ENCODE results near the gene EFNB1. TPM values are rescaled to one million over a fixed set of nuclear protein-coding genes. Genes with fewer than 3 reads are reported as not detected.
"Not testable (repeated sequence)": the region's sequence is repeated elsewhere in the genome, so short reads cannot be mapped to it uniquely, and the experiment has no call there.

Gene EFNB1
- total RNA-seq (2014; rRNA removed; shearing (Covaris generic)) (2.7 and 5.7 TPM in 2 replicates), polyA plus RNA-seq (2016; fragmentation: Nextera tagmentation; extraction: Ambion mirVana) (1.3 TPM in 2 replicates)
- long read RNA-seq, result 0 reads

- Mint-ChIP-seq H3K4me1 (peaks cover 18% of the 10 kb centered on the region; the same call in 2 of the 3 replicates), H3K9me3 (no peaks in the 10 kb centered on the region), H3K27me3 (ENCODE audit: insufficient read depth, low read depth, poor library complexity) (peaks cover 66% of the 10 kb centered on the region), H3K4me3 (peak within 1 kb of the TSS; percentile 71), H3K36me3 (ENCODE audit: low read depth) (no peaks in the 10 kb centered on the region), H3K27ac (no peak within 1 kb of the TSS)
- Histone ChIP-seq H3K27me3 (ENCODE audit: insufficient read depth) (peaks cover 92% of the 10 kb centered on the region), H3K4me3 (peak within 1 kb of the TSS; percentile 60), H3K9me2 (ENCODE audit: insufficient read depth) (no peaks in the 10 kb centered on the region), H4K20me1 (replicated peaks; ENCODE audit: insufficient read depth) (no peaks in the 10 kb centered on the region; the same call in 1 of the 2 replicates), H3F3A (replicated peaks; ENCODE audit: low read depth) (no peaks in the 10 kb centered on the region), H3K27ac (ENCODE audit: low read depth) (no peak within 1 kb of the TSS), H3K79me2 (replicated peaks; ENCODE audit: insufficient read depth) (no peaks in the 10 kb centered on the region), H3K4me2 (peak within 1 kb of the TSS; percentile 86), H2AFZ (no peak within 1 kb of the TSS; the same call in 1 of the 2 replicates), H3K4me1 (ENCODE audit: insufficient read depth) (peaks cover 16% of the 10 kb centered on the region; the same call in 1 of the 2 replicates), H3K36me3 (ENCODE audit: insufficient read depth) (no peaks in the 10 kb centered on the region)
- TF ChIP-seq EZH2 (IDR thresholded peaks at IDR 0.05; ENCODE audit: low read depth, unreplicated experiment) (peak; percentile 63), ZNF114 (CRISPR knock-in tag; IDR thresholded peaks at IDR 0.05) (no peak)
- ATAC-seq, result peak; percentile 73
- peak; percentile 92 for DNase-seq (ENCODE audit: low spot score)
Observed at GRCh38 chrX:68828740-68829581, at the start of gene EFNB1. EFNB1 (plus strand) TSS chrX:68829021; CDS start chrX:68829777, 756 bp downstream.

GRCh38 chrX:68781295-68781694 is 47.5 kb upstream of the EFNB1 start:
- ATAC-seq, result not testable (repeated sequence)

GRCh38 chrX:68784816-68785215 is 44.0 kb upstream of the EFNB1 start:
- H4K20me1 ChIP-seq (replicated peaks; ENCODE audit: insufficient read depth), result no peaks in the 10 kb centered on the region
- no peak overlapping the region for H2AFZ ChIP-seq
- H3K4me3 Mint-ChIP-seq, result no peak overlapping the region
- H3K4me1 Mint-ChIP-seq, result no peaks in the 10 kb centered on the region
- H3K4me1 ChIP-seq (ENCODE audit: insufficient read depth), result no peaks in the 10 kb centered on the region
- no peaks in the 10 kb centered on the region for H3K79me2 ChIP-seq (replicated peaks; ENCODE audit: insufficient read depth)
- H3K36me3 Mint-ChIP-seq (ENCODE audit: low read depth), result no peaks in the 10 kb centered on the region
- ATAC-seq (no peak), DNase-seq (ENCODE audit: low spot score) (no peak)
- H3K9me2 ChIP-seq (ENCODE audit: insufficient read depth), result no peaks in the 10 kb centered on the region
- H3K4me3 ChIP-seq, result no peak overlapping the region
- H3K27ac ChIP-seq (ENCODE audit: low read depth), result no peak overlapping the region
- H3K4me2 ChIP-seq, result no peak overlapping the region
- no peaks in the 10 kb centered on the region for H3K27me3 Mint-ChIP-seq (ENCODE audit: insufficient read depth, low read depth, poor library complexity)
- H3K27me3 ChIP-seq (ENCODE audit: insufficient read depth), result no peaks in the 10 kb centered on the region
- TF ChIP-seq ZNF114 (CRISPR knock-in tag; IDR thresholded peaks at IDR 0.05), result no peak
- TF ChIP-seq REST (IDR thresholded peaks at IDR 0.05; ENCODE audit: unreplicated experiment), result no peak
- H3F3A ChIP-seq (replicated peaks; ENCODE audit: low read depth), result no peaks in the 10 kb centered on the region
- H3K9me3 Mint-ChIP-seq, result no peaks in the 10 kb centered on the region
- H3K27ac Mint-ChIP-seq, result no peak overlapping the region
- H3K36me3 ChIP-seq (ENCODE audit: insufficient read depth), result no peaks in the 10 kb centered on the region

More at GRCh38 chrX:68781295-68781694, 47.5 kb upstream of the EFNB1 start:
- not testable (repeated sequence) for H3F3A ChIP-seq (replicated peaks; ENCODE audit: low read depth); H3K27me3 ChIP-seq (ENCODE audit: insufficient read depth); H3K79me2 ChIP-seq (replicated peaks; ENCODE audit: insufficient read depth); H3K27me3 Mint-ChIP-seq (ENCODE audit: insufficient read depth, low read depth, poor library complexity); H3K36me3 Mint-ChIP-seq (ENCODE audit: low read depth); H3K36me3 ChIP-seq (ENCODE audit: insufficient read depth); H3K4me2 ChIP-seq; H3K27ac ChIP-seq (ENCODE audit: low read depth); H3K4me3 Mint-ChIP-seq; H3K27ac Mint-ChIP-seq; DNase-seq (ENCODE audit: low spot score); H3K4me1 Mint-ChIP-seq; H3K9me3 Mint-ChIP-seq; H3K4me3 ChIP-seq; H2AFZ ChIP-seq; H3K4me1 ChIP-seq (ENCODE audit: insufficient read depth); H4K20me1 ChIP-seq (replicated peaks; ENCODE audit: insufficient read depth); H3K9me2 ChIP-seq (ENCODE audit: insufficient read depth)

GRCh38 chrX:68786581-68786980 is 42.2 kb upstream of the EFNB1 start:
- H3K9me3 Mint-ChIP-seq, ATAC-seq: not testable (repeated sequence)

More at GRCh38 chrX:68786581-68786980, 42.2 kb upstream of the EFNB1 start:
- not testable (repeated sequence) for H3K4me1 Mint-ChIP-seq; H3K27ac ChIP-seq (ENCODE audit: low read depth); H3K4me1 ChIP-seq (ENCODE audit: insufficient read depth); H3K4me3 Mint-ChIP-seq; H2AFZ ChIP-seq; H3K27me3 ChIP-seq (ENCODE audit: insufficient read depth); H3K27ac Mint-ChIP-seq; H4K20me1 ChIP-seq (replicated peaks; ENCODE audit: insufficient read depth); H3K79me2 ChIP-seq (replicated peaks; ENCODE audit: insufficient read depth); H3K27me3 Mint-ChIP-seq (ENCODE audit: insufficient read depth, low read depth, poor library complexity); H3K36me3 ChIP-seq (ENCODE audit: insufficient read depth); H3K36me3 Mint-ChIP-seq (ENCODE audit: low read depth); H3K4me2 ChIP-seq; H3K4me3 ChIP-seq; DNase-seq (ENCODE audit: low spot score); H3F3A ChIP-seq (replicated peaks; ENCODE audit: low read depth); H3K9me2 ChIP-seq (ENCODE audit: insufficient read depth)

All from GM23338 (cell line).